HG02623 (cell line): Measurements from ENCODE around the gene ARPC4.
A peak's percentile ranks its signal among the peaks of the same experiment; 100 is the strongest.

Source experiments
- ATAC-seq: cut with Tn5 transposase; IDR thresholded peaks from one replicate; pipeline ENCODE4 v1.9.1; 2021; ENCODE audit warnings: moderate library complexity; ENCODE audit not compliant: unreplicated experiment

ARPC4 gene

DNA sequence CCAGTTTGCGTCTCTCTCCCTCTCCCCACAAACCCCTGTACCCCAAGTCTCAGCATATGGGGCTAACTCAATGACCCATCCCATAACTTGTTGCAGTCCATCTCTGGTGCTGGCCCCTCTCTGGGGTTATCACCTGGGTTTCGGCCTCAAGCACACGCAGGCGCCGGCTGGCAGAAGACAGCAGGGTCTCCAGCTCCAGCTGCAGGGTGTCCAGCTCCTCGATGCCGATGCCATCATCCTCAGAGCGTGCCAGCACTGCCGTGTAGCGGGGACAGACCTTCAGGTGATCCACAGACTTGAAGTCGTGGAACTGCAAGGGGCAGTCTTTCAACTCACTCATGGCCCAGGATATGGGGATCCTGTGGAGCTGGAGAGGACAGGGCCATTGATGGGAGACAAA, 1.8 kb upstream of the ARPC4 start:
- no peak for ATAC-seq

DNA sequence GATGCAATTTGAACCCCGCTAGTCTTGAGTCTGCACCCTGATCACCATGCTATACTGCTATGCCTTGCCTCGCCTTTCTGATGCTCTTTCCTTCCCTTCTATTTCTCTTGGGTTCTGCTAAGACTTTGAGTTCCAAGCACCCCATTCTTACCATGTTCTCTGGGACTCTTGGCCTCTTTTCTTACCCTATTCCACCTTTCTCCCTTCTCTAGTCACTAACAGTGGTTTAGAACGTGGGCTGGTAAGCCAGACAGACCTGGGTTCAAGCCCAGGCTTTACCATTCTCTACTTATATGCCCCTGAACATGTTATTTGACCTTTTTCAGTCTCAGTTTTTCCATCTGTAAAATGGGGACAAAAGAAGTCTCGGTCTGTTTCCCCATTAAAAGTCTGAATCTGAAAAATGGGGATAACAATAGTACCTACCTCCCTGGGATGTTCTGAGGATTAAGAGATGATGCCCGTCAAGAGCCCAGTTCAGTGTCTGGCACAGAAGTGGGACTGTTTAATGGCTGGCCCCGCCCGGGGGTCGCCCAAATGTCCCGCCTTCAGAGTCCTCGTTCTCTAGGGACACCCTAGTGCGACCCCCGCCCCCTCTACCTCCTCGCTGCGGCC, 985 bp upstream of the ARPC4 start:
- ATAC-seq = no peak

DNA sequence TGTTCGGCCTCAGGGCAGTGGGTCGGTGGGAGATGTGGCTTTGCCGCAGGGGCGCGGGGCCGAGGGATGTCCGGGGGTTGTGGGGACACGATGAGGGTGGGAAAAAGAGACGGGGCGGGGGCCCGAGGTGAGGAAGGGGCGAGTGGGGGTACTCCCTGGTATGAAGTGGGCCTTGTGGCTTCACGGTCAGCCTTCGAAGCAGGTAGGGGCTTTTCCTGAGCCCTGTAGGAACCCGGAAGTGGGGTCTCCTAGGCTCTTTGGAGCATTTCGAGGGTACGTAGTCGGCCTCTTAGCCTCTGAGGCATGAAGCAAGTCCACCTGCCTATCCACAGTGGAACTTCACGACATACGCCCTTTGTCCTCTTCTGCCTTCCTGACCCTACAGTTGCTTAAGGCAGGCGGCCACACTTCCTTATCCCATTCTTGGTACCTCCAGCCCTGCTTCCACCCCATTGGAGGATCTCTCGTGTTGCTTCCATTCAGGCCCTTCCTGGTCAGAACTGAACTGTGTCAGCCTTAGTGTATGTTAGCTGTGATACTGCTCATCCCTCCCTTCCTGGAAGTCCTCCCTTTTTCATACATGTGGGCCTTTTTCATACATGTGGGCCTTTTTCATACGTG, 389 bp downstream of the ARPC4 start:
- no peak for ATAC-seq

DNA sequence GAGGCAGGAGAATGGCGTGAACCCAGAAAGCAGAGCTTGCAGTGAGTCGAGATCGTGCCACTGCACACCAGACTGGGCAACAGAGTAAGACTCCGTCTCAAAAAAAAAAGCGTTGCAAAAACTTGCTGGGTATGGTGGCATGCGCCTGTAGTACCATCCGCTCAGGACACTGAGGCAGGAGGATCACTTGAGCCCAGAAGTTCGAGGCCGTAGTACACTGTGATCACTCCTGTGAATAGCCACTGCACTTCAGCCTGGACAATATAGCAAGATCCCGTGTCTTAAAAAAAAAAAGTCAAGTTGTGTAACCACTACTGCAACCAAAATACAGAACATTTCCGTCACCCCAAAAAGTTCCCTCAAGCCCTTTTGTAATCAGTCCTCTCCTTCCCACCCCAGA, 1.5 kb downstream of the ARPC4 start:
- ATAC-seq = no peak

DNA sequence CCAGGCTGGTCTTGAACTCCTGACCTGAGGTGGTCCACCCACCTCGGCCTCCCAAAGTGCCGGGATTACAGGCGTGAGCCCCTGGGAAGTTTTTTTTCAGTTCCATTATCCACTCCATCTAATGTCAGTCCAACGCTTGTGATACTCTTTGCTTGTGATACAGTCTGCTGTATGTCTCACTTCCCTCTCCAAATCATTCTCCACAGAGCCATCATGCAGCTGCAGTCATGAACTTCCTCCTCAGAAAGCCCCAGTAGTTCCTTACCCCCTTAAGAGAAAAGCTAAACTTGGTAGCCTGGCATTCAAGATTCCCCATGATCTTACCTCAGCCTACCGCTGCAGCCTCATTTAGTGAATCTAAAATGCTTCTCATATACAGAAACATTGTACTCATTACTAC, 2.3 kb downstream of the ARPC4 start:
- no peak for ATAC-seq

DNA sequence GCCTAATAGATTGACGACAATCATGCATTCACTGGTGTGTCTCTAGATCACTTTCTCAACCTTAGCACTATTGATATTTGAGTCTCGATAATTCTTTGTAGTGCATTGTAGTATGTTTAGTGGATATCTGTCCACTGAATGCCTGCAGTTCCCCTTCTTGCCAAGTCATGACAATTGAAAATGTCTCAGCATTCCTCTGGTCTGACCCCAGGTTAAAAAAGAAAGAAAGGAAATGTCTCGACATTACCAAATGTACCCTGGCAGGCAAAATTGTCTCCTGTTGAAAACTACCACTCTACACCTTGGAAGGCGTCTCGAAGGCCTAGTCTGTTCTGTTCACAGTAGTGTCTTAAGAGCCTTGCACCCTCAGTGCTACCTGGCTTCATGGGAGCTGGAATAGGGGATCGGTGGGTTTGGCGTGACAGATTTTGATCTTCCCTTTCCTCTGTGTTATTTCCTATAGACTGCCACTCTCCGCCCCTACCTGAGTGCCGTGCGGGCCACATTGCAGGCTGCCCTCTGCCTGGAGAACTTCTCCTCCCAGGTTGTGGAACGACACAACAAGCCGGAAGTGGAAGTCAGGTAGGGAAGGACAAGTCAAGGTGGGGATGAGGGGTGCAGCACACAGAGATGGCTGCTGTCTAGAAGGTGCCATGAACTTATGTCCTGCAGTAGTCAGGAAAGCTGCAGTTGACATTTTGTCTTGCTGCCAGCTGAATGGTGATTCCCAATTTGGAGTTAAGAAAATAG, 4.5 kb downstream of the ARPC4 start:
- ATAC-seq = no peak

DNA sequence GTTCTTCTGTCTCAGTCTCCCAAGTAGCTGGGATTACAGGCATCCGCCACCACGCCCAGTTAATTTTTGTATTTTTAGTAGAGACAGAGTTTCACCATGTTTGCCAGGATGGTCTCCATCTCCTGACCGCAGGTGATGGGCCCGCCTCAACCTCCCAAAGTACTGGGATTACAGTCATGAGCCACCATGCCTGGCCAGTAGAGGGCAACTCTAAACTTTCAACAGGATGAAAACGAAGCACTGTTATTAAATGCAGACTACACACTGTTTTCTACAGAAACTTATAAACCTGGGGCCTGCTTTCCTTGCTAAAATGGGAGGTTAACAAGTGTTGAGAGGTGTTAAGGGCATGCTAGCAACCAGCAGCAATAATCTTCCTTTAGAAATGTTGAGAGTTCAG, 7.6 kb downstream of the ARPC4 start:
- no peak for ATAC-seq

DNA sequence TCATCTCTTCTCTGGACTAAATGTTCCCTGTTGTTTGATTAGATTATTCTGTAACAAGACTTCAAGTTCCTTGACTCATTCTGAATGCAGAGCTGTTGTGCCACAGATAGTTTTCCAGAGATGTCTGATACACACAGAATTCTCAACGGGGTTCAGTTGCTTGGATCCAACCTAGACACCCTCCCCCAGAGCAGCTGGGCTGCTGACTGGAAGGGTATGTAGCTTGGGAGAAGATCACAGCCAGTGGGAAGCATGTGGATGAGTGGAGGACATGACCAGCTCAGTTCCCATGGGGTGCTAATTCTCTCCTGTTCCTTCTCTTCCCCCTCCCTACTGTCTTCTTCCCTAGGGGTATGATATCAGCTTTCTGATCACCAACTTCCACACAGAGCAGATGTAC, 10.6 kb downstream of the ARPC4 start:
- ATAC-seq = no peak

DNA sequence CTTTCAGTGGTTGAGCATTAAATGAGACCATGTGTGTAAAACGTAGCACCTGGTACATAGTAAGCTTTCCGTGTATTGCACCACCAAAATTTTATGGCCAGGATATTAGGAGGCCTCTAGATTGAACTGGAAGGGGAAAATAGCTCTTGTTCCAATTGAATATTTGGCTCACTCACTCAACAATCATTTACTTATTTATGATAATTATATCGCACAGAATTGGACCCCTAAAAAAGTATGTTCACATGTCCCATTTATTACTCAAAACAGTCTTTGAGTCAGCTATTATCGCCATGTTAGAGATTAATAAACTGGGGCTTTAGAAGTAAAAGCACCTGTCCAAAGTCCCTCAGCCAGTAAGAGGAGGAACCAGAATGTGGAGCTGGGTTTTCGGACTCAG, 12.1 kb downstream of the ARPC4 start:
- no peak for ATAC-seq

DNA sequence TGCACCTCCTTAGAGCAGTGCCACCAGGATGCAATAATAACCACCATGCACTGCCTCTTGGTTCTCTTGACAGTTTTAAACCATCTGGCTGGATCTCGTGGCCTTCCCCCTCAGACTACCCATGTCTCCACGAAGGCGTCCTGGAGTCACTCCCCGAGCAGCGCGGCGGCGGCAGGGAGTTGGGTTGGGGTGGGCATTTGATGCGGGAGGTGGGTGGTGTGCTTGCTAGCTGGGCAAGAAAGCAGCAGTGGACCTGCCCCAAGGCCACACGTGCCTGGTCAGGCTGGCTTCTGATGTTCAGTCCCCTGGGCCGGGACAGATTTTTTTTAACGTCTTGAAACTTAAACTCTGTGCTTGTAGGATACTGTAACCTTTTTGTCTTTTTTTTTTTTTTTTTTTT, 13.3 kb downstream of the ARPC4 start:
- ATAC-seq = no peak

DNA sequence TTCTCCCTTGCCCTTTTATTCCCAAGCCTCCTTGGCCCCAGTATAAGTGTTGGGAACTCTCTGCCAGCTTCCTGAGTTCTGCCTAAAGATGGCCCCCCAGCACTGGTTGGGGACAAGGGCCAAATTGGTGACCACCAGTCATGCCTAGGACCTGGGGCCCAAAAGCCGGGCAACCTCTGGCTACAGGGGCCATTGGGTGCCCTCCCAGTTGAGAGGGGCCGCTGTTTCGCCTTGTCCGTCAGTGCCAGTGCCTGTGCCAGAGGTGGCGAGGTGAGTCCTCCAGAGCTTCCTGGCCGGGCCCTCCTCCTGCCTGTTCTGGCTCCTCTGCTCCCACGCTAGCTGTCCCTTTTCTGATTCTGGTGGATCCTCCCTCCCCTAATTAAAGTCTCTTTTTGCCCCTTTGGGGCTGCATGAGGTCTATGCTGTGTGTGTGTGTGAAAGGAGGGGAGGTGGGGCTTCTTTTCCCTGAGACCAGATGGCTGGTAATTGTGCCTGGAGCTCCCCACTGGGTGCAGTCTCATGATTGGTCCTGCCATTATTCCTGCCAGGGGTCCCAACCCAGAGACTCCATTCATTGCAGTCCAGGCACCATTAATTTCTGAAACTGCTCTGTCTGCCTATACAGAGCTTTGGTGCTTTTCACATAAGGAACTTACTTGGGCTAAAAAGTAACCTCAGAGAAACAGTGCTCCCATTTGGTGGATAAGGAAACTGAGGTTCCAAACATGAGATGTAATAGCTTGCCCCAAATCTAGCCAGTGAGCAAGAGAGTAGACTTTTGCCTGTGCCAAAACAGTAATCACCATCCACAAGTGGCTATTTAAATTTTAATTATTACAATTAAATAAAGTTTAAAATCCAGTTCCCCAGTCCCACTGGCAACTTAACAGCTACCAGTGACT, 14.1 kb downstream of the ARPC4 start:
- no peak for ATAC-seq

DNA sequence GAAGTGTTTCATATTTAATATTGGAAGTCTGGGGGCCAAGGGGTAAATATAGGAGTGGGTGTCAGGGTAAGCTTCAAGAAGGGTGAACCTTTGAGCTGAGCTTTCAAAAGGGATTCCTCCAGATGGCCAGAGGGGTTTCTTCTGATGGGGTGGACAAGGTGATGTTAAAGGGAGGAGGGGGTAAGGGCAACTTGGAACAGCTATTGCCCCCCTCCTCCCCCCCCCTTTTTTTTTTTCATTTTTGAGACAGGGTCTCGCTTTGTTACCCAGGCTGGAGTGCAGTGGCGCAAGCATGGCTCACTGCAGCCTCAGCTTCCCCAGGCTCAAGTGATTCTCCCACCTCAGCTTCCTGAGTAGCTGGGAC, 15.1 kb downstream of the ARPC4 start:
- no peak for ATAC-seq

DNA sequence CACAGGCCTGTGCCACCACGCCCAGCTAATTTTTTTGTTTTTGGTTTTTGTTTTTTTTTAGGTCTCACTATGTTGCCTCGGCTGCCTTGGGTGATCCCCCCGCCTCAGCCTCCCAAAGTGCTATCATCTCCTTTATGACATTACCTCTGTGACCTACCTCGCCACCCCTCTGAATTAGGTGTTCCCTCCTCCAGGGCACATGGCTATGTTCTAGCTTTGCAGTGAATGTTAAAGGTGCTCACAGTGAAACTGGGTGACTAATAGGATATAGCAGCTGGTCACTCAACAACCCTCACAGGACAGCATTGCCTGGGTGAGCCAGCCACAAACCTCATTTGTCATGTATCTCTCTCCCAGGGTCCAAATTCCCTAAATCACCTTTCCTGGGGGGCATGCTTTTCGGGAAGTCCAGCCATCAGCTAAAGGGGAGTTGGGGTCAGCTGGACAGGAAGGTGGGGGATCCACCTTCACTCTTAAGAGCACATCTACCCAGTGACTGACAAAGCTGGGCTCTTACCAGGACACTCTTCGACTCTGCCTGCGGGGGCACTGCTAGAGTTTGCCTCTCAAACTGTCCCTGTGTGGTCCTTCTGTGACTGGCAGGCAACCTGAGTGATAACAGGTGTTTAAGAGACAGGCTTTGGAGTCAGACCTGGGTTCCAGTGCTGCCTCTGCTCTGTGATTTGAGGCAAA, 15.6 kb downstream of the ARPC4 start:
- ATAC-seq = peak; percentile 43

DNA sequence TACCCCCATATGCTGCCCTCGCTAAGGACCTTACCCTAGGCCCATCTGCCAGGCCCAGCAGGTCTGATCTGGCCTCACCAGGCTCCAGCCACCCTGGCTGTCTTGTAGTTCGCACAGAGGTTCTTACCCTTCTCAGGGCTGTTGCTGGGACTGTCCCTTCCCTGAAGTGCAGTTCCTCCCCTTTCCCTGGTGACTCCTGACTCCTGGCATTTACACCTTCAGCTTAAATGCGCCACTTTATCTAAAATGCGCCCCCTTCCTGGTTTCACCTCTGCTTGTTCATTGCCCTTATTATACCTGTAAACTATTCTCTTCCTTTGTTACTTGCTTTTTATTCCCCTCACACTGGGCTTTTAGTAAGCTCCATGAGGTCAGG, 16.3 kb downstream of the ARPC4 start:
- no peak for ATAC-seq

DNA sequence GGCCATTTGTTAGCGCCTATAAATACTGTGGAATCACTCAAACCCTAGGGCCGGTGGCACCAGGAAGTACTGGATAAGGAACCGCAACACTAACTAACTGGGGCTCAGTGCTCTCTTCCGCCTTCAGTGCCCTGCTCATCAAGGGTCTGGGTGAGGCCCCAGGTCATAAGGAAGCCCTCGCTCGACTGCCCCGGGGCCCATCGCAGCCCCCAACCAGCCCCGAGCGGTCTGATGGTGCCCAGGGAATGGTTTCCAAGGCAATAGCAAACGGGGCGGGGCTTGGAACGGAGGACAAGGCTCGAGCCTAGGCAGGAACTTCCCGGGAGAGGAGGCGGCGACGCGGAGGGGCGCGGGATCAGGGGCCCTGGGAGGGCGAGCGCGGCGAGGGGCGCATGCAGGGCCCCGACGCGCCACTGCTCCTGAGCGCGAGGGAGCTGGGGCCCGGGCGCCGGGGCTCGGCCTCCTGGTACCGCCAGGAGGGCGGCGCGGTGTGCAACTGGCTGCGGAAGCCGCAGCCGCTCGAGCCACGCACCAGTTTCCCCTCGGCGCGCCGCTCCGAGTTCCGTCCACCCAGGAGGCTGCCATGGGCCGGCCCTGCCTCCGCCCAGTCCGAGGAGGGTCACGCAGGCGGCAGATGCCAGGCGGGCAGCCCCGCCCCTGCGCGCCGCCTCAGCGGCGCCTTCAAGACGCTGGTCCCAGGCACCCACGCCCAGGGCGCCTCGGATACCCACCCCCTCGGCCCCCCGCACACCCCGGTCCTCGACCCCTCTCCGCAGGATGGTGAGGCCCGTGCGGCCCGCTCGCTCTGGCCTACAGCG, 16.9 kb downstream of the ARPC4 start, which contains the start of gene TTLL3:
TTLL3 (plus strand) TSS at position 648 of the 818 bp plus-strand sequence. CDS start 400 bp downstream, outside the sequence.
- no peak for ATAC-seq

DNA sequence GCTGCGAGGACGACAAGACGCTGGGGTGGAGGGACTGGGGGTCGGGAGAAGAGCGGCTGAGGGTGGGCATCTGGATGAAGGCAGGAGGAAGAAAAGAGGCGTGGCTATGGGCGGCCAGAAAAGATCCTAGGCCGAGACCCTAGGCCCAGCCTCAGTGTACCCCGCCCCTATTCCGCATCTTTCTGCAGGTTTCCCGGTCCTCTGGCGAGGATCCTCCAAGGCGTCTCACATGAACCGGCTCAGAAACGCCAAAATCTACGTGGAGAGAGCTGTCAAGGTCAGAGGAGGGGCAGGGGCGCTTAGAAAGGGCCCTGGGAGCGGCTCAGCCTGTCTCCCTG, 17.5 kb downstream of the ARPC4 start:
- no peak for ATAC-seq

DNA sequence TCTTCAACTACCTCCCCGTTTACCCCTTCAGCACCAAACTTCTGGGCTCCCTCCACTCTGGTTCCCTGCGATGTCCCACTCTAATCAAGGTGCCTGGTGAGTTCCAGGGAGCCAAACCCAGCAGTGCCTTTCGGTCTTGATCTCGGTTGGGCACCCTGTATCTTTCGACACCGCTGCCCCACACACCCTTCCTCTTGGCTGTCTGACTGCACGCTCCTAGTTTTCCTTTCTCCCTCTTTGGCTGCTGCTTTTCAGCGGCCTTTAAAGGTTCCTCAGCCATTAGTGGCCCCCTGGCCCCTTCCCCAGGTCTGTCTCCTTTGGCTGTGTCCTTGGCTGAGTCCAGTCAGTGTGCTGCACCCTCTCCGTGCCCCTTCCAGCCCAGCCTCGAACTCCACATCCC, 18.0 kb downstream of the ARPC4 start:
- ATAC-seq = no peak

DNA sequence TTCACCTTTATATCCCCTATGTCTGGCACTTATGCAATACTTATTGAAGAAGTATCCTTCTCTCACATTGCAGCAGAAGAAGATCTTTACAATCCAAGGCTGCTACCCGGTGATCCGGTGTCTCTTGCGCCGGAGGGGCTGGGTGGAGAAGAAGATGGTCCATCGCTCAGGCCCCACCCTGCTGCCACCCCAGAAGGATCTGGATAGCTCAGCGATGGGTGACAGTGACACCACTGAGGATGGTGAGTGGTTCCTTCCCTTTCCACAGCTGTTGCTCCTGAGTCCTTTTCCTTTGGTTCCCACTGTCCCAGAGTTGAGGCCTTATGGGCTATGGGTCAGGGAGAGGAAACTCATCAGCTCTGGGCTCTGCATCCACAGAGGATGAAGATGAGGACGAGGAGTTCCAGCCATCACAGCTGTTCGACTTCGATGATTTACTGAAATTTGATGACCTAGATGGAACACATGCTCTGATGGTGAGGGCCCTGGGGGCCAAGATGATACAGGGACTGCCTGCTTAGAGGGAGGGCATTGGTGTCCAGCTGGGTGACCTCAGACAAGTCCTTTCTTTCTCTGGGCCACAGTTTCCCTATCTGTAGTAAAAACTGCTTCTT, 20.1 kb downstream of the ARPC4 start:
- no peak for ATAC-seq

DNA sequence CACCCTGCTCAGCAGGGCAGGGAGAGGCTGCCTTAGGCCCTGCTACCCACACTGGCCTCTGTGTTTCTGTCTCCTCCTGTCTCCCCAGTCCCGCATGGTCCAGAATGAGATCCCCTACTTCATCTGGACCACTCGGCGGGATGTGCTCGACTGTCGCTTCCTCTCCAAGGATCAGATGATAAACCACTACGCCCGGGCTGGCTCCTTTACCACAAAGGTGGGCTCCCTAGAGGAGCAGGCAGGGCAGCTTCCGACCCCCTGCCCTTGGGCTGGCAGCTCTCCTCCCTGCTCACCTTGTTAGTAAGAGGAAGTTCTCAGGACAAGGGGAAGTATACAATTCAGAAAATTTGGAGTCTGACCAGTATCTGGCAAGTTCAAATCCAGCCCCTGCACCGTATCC, 23.1 kb downstream of the ARPC4 start:
- no peak for ATAC-seq

DNA sequence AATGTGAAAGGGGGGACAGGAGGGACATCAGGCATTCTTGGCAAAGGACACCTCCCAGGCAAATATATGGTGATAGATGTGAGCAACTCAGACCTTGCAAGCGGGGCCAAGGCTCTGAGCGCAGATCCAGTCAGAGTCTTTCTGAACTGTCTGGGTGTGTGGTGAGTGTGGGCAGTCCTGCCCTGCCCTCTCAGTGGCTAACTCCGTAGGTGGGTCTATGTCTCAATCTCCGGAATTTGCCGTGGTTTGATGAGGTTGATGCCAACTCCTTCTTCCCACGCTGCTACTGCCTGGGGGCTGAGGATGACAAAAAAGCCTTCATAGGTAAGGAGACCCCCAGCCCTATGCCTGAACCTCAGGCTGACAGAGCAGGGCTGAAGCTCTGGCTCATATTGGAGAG, 24.6 kb downstream of the ARPC4 start:
- no peak for ATAC-seq
